ENCODE measurements around the gene BOK.

DNA sequence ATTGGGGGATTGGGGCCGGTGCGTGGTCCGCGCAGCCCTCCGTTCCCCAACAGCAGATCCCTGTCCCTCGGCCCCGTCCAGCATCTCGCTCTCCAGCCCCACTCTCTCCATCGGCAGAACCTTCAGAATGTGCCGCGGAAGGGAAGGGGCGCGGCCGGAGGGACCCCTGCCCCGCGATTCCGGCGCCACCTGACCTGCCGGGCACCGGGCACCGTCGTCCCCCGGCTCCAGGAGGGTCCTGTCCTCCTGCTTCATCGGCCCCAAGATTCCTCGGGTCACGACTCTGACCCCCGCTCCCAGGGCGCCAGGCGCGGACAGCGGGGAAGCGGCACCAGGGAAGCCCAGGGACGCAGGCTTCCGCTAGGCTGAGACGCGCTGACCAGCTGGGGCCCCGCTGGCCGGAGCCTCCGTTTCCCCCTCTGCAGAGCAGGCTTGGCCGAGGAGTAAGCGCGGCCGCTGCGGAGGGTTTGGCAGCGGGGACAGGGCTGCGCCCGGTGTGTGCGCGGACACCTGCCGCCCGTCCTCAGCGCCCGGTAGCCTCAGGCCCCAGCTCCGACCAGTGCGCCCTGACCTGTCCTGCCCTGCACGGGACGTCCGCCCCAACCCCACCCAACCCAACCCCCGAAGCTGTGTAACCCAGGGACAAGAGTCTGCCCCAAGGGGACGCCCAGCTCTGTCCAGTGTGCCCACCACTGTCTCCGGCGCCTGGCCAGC, 16.8 kb upstream of the BOK start:
- TF ChIP-seq, protein P1, sequence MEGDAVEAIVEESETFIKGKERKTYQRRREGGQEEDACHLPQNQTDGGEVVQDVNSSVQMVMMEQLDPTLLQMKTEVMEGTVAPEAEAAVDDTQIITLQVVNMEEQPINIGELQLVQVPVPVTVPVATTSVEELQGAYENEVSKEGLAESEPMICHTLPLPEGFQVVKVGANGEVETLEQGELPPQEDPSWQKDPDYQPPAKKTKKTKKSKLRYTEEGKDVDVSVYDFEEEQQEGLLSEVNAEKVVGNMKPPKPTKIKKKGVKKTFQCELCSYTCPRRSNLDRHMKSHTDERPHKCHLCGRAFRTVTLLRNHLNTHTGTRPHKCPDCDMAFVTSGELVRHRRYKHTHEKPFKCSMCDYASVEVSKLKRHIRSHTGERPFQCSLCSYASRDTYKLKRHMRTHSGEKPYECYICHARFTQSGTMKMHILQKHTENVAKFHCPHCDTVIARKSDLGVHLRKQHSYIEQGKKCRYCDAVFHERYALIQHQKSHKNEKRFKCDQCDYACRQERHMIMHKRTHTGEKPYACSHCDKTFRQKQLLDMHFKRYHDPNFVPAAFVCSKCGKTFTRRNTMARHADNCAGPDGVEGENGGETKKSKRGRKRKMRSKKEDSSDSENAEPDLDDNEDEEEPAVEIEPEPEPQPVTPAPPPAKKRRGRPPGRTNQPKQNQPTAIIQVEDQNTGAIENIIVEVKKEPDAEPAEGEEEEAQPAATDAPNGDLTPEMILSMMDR (IDR thresholded peaks at IDR 0.05) = no peak
- TF ChIP-seq POLR2A (IDR thresholded peaks at IDR 0.05) = no peak

Measured in vagina (tissue), 2 donors.